Effector CD8-positive, alpha-beta T cell (primary cell): ENCODE results near the gene RD3L.
"Not testable (repeated sequence)": the region's sequence is repeated elsewhere in the genome, so short reads cannot be mapped to it uniquely, and the experiment has no call there.

Experiments
- DNase-seq: peaks from one replicate; lab custom pipeline; 2025; lab: John Stamatoyannopoulos, UW
- total RNA-seq, 4 experiments: gene quantifications; one replicate each; lab custom pipeline; 2026; lab: John Stamatoyannopoulos, UW

Gene RD3L
- total RNA-seq: 0 reads per million in 4 experiments

- DNase-seq: no peak
Observed at GRCh38 chr14:103941973-103942736, at the start of gene RD3L. Gene RD3L (minus strand): TSS chr14:103942529. CDS start chr14:103941695, 834 bp downstream.

DNA sequence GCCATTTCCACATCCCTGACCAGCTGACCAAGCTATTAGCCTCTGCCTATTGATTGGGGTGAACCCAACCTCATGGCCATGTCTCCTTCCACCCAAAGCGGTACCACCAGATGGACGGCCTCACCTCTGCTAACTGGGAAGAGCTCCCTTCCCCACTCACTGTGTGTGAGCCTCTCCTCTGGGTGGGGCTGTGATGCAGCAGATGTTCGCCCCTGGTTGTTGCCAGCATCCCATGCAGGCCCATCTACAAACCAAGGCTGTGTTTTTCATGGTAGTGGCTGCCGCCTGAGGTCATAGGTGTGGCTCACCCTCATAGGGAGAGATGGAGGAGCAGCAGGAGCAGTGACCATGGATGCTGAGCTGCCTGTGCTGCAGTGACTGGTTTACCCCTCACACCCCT is 47.6 kb upstream of the RD3L start:
- DNase-seq: no peak

- no peak for DNase-seq
Observed at GRCh38 chr14:103989034-103989433, 46.7 kb upstream of the RD3L start.

DNA sequence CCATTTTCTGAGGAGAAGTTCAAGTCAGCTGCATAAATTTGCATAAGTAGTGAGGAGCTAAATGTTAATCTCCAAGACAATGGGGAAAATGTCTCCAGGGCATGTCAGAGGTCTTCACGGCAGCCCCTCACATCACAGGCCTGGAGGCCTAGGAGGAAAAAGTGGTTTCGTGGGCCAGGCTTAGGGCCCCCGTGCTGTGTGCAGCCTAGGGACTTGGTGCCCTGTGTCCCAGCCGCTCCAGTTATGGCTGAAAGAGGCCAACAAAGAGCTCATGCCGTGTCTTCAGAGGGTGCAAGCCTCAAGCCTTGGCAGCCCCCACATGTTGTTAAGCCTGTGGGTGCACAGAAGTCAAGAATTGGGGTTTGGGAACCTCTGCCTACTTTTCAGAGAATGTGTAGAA is 41.9 kb upstream of the RD3L start:
- DNase-seq: no peak

DNA sequence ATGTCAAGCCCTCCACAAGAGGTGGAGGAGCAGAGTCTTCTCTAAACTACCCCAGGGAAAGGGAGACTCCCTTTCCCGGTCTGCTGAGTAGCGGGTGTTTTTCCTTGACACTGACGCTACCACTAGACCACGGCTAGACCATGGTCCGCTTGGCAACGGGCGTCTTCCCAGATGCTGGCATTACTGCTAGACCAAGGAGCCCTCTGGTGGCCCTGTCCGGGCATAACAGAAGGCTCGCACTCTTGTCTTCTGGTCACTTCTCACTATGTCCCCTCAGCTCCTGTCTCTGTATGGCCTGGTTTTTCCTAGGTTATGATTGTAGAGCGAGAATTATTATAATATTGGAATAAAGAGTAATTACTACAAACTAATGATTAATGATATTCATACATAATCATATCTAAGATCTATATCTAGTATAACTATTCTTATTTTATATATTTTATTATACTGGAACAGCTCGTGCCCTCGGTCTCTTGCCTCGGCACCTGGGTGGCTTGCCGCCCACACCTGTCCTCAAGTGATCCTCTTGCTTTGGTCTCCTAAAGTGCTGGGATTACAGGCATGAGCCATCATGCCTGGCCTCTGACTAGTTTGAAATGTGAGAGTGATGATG is 38.4 kb upstream of the RD3L start:
- not testable (repeated sequence) for DNase-seq

- no peak for DNase-seq
Observed at GRCh38 chr14:103974575-103974974, 32.2 kb upstream of the RD3L start.

- no peak for DNase-seq
Observed at GRCh38 chr14:103973354-103973753, 31.0 kb upstream of the RD3L start.

DNA sequence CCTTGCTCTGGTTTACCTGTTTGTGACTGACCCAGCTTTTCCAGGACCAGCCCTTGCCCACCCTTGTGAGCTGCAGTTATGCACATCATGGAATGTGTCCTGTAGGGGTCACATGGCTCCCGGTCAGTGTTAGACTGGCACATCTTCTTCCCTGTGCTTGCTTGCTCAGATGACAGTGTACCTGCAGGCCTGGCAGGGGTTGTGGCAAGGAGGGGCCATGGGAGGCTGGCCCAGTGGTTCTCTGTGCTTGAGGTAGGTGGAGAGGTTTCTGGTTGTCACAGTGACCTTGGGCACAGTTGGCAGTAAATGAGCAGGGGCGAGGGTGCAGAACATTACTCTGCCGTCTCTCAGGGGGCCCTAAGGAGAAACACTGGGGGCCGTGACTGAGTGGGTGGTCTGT is 27.6 kb upstream of the RD3L start:
- no peak for DNase-seq

- no peak for DNase-seq
Observed at GRCh38 chr14:103966631-103967030, 24.3 kb upstream of the RD3L start.

- no peak for DNase-seq
Observed at GRCh38 chr14:103961928-103962578, 19.7 kb upstream of the RD3L start.

DNA sequence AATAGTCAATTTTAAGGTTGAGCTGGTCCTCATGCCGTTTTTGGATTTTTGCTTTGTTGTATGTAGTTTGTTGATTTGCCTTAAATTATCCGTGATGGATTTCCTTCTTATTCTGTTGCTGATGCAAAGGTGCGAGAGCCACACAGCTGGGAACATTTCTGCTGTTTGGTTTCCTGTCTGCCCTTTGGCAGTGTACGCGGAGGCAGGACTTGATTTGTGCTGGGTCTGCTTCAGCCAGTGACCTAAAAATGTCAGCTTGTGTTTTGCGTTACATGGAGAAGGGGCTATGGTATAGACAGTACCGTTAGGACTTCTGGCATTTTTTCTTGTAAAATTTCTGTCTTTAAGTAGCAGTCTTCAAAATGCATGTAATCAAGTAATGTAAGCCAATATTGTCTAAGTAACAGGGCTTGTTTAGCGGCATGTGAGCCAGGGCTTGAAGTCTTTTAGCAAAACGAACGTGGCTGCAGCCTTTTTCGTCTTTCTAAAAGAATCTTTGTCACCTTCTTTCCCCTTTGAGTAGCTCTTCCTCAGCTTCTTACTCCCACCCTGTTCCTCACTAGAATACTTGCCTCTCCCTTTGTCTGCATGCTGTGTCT is 18.2 kb upstream of the RD3L start:
- DNase-seq: no peak

DNA sequence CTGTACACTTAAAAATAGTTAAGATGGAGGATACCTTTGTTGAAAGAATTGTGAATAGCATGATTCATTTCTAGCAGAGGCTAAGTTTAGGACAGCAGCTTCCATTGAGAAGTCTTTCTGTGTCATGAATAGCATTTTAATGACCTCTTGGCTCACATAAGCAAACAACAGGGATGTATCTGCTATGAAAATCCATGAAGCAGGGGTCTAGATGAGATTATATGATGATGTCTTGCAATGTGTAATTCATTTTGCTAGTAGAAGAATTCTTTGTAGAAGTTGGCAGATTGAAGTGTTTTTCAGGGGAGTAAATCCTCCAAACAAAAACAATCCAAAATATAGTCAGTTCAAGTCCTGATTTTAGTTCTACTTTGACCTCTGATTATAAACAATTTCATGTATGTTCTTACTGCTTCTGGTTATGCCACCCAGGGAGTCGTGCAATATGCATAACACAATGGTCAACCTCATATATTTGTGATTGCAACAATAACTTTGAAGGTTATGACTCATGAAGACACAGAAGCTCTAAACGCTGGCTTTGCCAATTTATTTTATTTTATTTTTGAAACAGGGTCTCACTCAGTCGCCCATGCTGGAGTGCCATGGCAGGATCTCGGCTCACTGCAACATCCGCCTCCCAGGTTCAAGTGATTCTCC is 6.9 kb upstream of the RD3L start:
- no peak for DNase-seq

DNA sequence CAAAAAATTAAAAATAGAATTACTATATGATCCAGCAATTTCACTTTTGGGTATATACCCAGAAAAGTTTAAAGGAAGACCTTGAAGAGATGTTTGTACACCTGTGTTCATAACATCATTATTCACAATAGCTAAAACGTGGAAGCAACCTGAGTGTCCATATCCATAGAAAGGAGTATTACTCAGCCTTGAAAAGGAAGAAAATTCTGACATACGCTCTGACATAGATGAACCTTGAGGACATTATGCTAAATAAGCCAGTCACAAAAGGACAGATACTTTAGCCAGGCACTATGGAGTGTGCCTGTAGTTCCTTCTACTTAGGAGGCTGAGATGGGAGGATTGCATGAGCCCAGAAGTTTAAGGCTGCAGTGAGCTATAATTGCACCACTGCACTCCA is 6.1 kb upstream of the RD3L start:
- DNase-seq: no peak

GRCh38 chr14:103946975-103947374 is 4.6 kb upstream of the RD3L start:
- DNase-seq: no peak

GRCh38 chr14:103943673-103944072 is 1.3 kb upstream of the RD3L start:
- DNase-seq: no peak

- DNase-seq: no peak
Observed at GRCh38 chr14:103941462-103941861, 867 bp downstream of the RD3L start.

GRCh38 chr14:103935102-103935501 is 7.2 kb downstream of the RD3L start:
- no peak for DNase-seq

- no peak for DNase-seq
Observed at GRCh38 chr14:103932791-103933490, 9.4 kb downstream of the RD3L start.

DNA sequence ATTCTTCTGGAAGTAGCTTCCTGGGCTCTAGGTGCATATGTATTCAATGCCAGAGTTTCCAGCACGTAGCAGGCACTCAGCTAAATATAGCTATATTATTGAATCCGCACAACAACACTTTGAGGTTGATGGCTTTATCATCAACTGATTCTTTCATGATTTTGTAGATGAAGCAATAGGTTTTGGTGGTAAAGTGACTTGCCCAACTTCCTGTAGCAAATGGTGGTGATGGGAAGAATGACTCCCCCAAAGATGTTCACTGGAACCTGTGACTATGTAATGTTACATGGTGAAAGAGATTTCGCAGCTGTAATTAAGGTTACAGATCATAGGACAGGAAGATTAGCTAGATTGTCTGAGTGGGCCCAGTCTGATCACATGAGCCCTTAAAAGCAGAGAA is 10.9 kb downstream of the RD3L start:
- no peak for DNase-seq

- DNase-seq: no peak
Observed at GRCh38 chr14:103930051-103930604, 12.2 kb downstream of the RD3L start.
